Esophagus muscularis mucosa (tissue), 4 donors: Measurements from ENCODE around the gene CMC1. TPM values are rescaled to one million over a fixed set of nuclear protein-coding genes. Genes with fewer than 3 reads are reported as not detected.

Experiments used
- DNase-seq: peaks from one replicate; pipeline ENCODE4 v3.0.0-alpha.2; 2017; ENCODE audit errors: extremely low spot score
- H3K27ac ChIP-seq, 4 donors: fragments of 200-600 bp; sonication (generic); replicated peaks in 1 of 4; 1 replicate in 3 of 4; 2 replicates in 1 of 4; pipeline ENCODE4 v1.5.1; 2016 to 2019; ENCODE audit warnings: mild to moderate bottlenecking in 1 of 4
- H3K27me3 ChIP-seq, 4 donors: fragments of 200-600 bp; sonication (generic); one replicate each; pipeline versions ENCODE4 v1.5.1 to v1.6.0; 2016 to 2019
- H3K36me3 ChIP-seq, 4 donors: fragments of 200-600 bp; sonication (generic); one replicate each; pipeline ENCODE4 v1.5.1; 2016 to 2019
- H3K4me1 ChIP-seq, 4 donors: fragments of 200-600 bp; sonication (generic); one replicate each; pipeline ENCODE4 v1.5.1; 2016 to 2019
- H3K4me3 ChIP-seq, 4 donors: fragments of 200-600 bp; sonication (generic); 1 replicate in 2 of 4; 2 replicates in 2 of 4; pipeline ENCODE4 v1.5.1; 2016 to 2019; ENCODE audit warnings: mild to moderate bottlenecking in 4 of 4, moderate library complexity in 1 of 4
- H3K9me3 ChIP-seq, 4 donors: fragments of 200-600 bp; sonication (generic); 1 replicate in 3 of 4; 2 replicates in 1 of 4; pipeline ENCODE4 v1.5.1; 2016 to 2019
- EP300 ChIP-seq: sonication (generic); formaldehyde crosslinking; IDR thresholded peaks from one replicate; pipeline ENCODE4 v1.6.1; 2017; ENCODE audit warnings: antibody characterized with exemption
- POLR2A ChIP-seq: fragments of 450-650 bp; IDR thresholded peaks from one replicate; pipeline ENCODE4 v1.6.1; 2017; ENCODE audit warnings: antibody characterized with exemption, moderate library complexity, mild to moderate bottlenecking, low read depth
- POLR2AphosphoS5 ChIP-seq, 2 donors: sonication (generic); formaldehyde crosslinking; IDR thresholded peaks; one replicate each; pipeline ENCODE4 v1.6.1; 2017; ENCODE audit warnings: antibody characterized with exemption in 2 of 2
- WGBS: methylation state at CpG from one replicate; pipeline ENCODE4 v1.1.5; 2018; 5-methylcytosine and 5-hydroxymethylcytosine counted together
- intact Hi-C: fragments of 100-400 bp; cut with DNase I; formaldehyde crosslinking; loops from one replicate; pipeline ENCODE4 v1.15.1; 2023
- total RNA-seq, 4 donors: library from RNA; depleted of rRNA; stranded (reverse); fragments of >200 nt; gene quantifications; one replicate each; pipeline versions ENCODE4 v1.1.0 to v1.2.1, GENCODE V29; 2016
- TF ChIP-seq, protein P1 (sequence below), 3 experiments: fragments of 200-600 bp in 2 of 3; fragments of 450-650 bp in 1 of 3; sonication (generic) in 2 of 3; IDR thresholded peaks; one replicate each; pipeline ENCODE4 v1.5.1; 2017 to 2019; ENCODE audit warnings: antibody characterized with exemption in 3 of 3, mild to moderate bottlenecking in 2 of 3, moderate library complexity in 1 of 3

The CMC1 gene
- total RNA-seq, 4 donors from 2014 or later: 9.1 to 20.3 (median 15.0) TPM

DNA sequence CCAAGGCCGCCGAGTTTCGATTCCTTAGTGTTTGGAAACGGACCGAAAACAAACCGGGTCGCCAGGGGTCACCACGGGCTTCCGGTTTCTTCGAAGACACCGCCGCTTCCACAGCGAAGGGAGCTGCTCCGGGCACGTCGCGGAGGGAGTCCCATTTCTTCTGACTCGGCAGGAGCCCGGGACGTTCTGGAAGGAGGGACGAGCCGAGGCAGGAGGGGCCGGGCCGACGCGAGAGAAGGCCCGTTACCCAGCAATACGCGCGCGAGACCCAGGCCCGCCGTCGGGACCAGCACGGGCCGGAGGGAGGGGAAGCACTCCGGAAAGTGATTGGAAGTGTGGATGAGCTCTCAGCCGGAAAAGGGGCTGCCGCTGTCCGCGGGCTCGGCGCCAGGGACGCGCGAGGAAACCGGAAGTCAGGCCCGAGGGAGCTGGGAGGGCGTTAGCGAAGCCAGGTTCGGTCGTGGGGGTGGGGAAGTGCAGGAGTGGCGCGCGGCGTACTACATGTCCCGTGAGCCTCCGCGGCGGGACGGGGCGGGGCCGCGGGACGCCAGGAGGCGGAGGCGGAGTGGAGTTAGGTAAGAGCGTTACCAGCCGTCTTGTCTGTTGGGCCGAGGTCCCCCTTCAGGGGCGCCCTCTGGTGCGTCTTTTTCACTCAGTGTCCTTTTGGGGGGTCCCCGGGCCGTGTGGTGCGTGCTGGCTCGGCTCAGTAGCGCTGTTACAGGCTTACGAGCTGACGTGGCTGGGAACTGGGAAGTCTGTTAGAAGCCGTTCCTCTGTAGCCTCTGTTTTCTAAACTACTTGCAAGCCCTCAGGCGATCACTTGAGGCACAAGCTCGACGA, 107.4 kb downstream of the CMC1 start, which contains the start of the genes AZI2 and ZCWPW2:
AZI2 (minus strand) TSS at position 196 of the 840 bp plus-strand sequence. CDS start 8,207 bp downstream, outside the sequence.
ZCWPW2 (plus strand) TSS at position 93 of the 840 bp plus-strand sequence. CDS start 64,348 bp downstream, outside the sequence.
- H3K4me1 ChIP-seq: peaks cover 22 to 46% (median 37%) of the 10 kb centered on the region in 4 donors
- WGBS: 0% methylated on average over 50 of the region's 83 CpGs
- H3K27ac ChIP-seq: peak within 1 kb of the TSS; percentile 97 to 99 (median 98)
- peak; percentile 98 for DNase-seq
- peak within 1 kb of the TSS; percentile 74 to 90 (median 86) for H3K4me3 ChIP-seq
- H3K9me3 ChIP-seq: peaks cover 0 to 8% (median 3%) of the 10 kb centered on the region in 4 donors
- H3K27me3 ChIP-seq: no peaks in the 10 kb centered on the region
- peaks cover 3 to 15% (median 6%) of the 10 kb centered on the region in 4 donors for H3K36me3 ChIP-seq
- TF ChIP-seq, protein P1, sequence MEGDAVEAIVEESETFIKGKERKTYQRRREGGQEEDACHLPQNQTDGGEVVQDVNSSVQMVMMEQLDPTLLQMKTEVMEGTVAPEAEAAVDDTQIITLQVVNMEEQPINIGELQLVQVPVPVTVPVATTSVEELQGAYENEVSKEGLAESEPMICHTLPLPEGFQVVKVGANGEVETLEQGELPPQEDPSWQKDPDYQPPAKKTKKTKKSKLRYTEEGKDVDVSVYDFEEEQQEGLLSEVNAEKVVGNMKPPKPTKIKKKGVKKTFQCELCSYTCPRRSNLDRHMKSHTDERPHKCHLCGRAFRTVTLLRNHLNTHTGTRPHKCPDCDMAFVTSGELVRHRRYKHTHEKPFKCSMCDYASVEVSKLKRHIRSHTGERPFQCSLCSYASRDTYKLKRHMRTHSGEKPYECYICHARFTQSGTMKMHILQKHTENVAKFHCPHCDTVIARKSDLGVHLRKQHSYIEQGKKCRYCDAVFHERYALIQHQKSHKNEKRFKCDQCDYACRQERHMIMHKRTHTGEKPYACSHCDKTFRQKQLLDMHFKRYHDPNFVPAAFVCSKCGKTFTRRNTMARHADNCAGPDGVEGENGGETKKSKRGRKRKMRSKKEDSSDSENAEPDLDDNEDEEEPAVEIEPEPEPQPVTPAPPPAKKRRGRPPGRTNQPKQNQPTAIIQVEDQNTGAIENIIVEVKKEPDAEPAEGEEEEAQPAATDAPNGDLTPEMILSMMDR (IDR thresholded peaks at IDR 0.05): peak in 2 of 3 experiments; percentile 7 to 19
- TF ChIP-seq POLR2AphosphoS5 (IDR thresholded peaks at IDR 0.05) (peak; percentile 92), EP300 (no peak), POLR2A (peak; percentile 62)
- intact Hi-C loops: no loop called here

DNA sequence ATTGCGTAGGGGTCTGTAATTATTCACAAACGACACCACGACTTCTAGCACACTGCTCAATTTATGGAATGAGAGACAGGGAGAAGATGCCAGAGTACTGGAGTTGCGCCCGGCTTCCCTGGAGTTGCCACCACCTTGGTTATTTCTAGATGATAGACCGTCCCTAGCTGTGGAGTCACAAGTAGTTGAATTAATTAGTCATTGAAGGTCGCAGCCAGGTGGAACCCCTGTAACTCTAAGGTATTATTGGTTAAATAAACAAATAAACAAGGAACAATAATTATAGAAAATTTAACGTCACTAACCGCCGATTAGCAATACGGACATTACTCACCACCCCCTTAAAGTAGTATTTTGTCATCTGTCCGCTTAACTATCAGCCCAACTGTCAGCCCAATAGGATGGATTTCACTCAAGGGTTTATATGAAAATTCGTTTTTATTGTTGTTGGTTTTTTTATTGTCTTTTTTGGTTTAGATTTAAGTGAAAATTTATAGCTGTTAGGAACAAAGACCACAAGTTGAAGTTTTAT, 108.1 kb downstream of the CMC1 start:
- peak; percentile 91 for DNase-seq
- Histone ChIP-seq H3K27ac (peak overlapping the region; percentile 97 to 99 (median 98)), H3K36me3 (peaks cover 3 to 15% (median 6%) of the 10 kb centered on the region in 4 donors), H3K27me3 (no peaks in the 10 kb centered on the region), H3K4me1 (peaks cover 18 to 40% (median 32%) of the 10 kb centered on the region in 4 donors), H3K9me3 (peaks cover 0 to 11% (median 4%) of the 10 kb centered on the region in 4 donors), H3K4me3 (peak overlapping the region; percentile 74 to 90 (median 86))
- intact Hi-C loops: no loop called here
- 26% methylated on average over 13 of the region's 13 CpGs for WGBS
- TF ChIP-seq EP300 (no peak), POLR2A (no peak), POLR2AphosphoS5 (IDR thresholded peaks at IDR 0.05) (no peak)
- TF ChIP-seq, protein P1 (IDR thresholded peaks at IDR 0.05): no peak

Other genes starting within 250 kb of the CMC1 start
- gene ZCWPW2, start 107.1 kb downstream of the CMC1 start, total RNA-seq: 1 to 10 TPM; 1.2 to 2.2 (median 1.6) TPM
- 10 to 100 TPM; 40.0 to 71.9 (median 56.5) TPM for gene AZI2, start 107.2 kb downstream of the CMC1 start, total RNA-seq